Osteocyte (in vitro differentiated cells): ENCODE results near the gene PRXL2C. TPM values are rescaled to one million over a fixed set of nuclear protein-coding genes. Genes with fewer than 3 reads are reported as not detected.
A peak's percentile ranks its signal among the peaks of the same experiment; 100 is the strongest.
"Not testable (repeated sequence)": the region's sequence is repeated elsewhere in the genome, so short reads cannot be mapped to it uniquely, and the experiment has no call there.

Source experiments
- DNase-seq: peaks from one replicate; pipeline ENCODE4 v3.0.0; 2021; ENCODE audit warnings: mixed read lengths; ENCODE audit not compliant: unreplicated experiment; ENCODE audit errors: extremely low spot score
- H3K27ac Mint-ChIP-seq: one replicate; pipeline ENCODE4 v1.8.0; 2021; ENCODE audit warnings: mild to moderate bottlenecking, mixed read lengths; ENCODE audit not compliant: unreplicated experiment
- H3K27me3 Mint-ChIP-seq: one replicate; pipeline ENCODE4 v1.8.0; 2021; ENCODE audit warnings: mixed read lengths; ENCODE audit not compliant: unreplicated experiment
- H3K36me3 Mint-ChIP-seq: one replicate; pipeline ENCODE4 v1.8.0; 2021; ENCODE audit warnings: mixed read lengths; ENCODE audit not compliant: unreplicated experiment
- H3K4me1 Mint-ChIP-seq: one replicate; pipeline ENCODE4 v1.8.0; 2021; ENCODE audit warnings: mixed read lengths; ENCODE audit not compliant: unreplicated experiment
- H3K4me3 Mint-ChIP-seq: one replicate; pipeline ENCODE4 v1.8.0; 2021; ENCODE audit warnings: mild to moderate bottlenecking, moderate library complexity, mixed read lengths; ENCODE audit not compliant: unreplicated experiment
- H3K9me3 Mint-ChIP-seq: one replicate; pipeline ENCODE4 v1.8.0; 2021; ENCODE audit warnings: mixed read lengths; ENCODE audit not compliant: unreplicated experiment
- CTCF ChIP-seq: fragments of 200-600 bp; sonication (generic); IDR thresholded peaks from 2 replicates; pipeline ENCODE4 v1.5.0; 2021; ENCODE audit warnings: antibody characterized with exemption, mild to moderate bottlenecking, moderate library complexity
- total RNA-seq: library from RNA; stranded (reverse); gene quantifications from 2 replicates; pipeline ENCODE4 v1.2.1, GENCODE V29; 2021

The PRXL2C gene
- total RNA-seq, 1 donor from 2014 or later = 19.8 TPM

GRCh38 chr9:96619124-96619465, 36.0 kb downstream of the PRXL2C start:
- Mint-ChIP-seq H3K9me3 (no peaks in the 10 kb centered on the region), H3K36me3 (no peaks in the 10 kb centered on the region), H3K4me1 (peaks cover 15% of the 10 kb centered on the region), H3K27me3 (no peaks in the 10 kb centered on the region), H3K27ac (no peak overlapping the region), H3K4me3 (peak overlapping the region; percentile 55)
- TF ChIP-seq CTCF = no peak
- no peak for DNase-seq

GRCh38 chr9:96618209-96619123, 36.7 kb downstream of the PRXL2C start:
- no peaks in the 10 kb centered on the region for H3K36me3 Mint-ChIP-seq
- H3K27ac Mint-ChIP-seq = peak overlapping the region; percentile 57
- H3K9me3 Mint-ChIP-seq = no peaks in the 10 kb centered on the region
- H3K4me3 Mint-ChIP-seq = peak overlapping the region; percentile 78
- H3K4me1 Mint-ChIP-seq = peaks cover 15% of the 10 kb centered on the region
- DNase-seq = no peak
- no peaks in the 10 kb centered on the region for H3K27me3 Mint-ChIP-seq
- no peak for TF ChIP-seq CTCF

- no peak for DNase-seq
- no peaks in the 10 kb centered on the region for H3K27me3 Mint-ChIP-seq
- H3K4me1 Mint-ChIP-seq = peaks cover 22% of the 10 kb centered on the region
- H3K27ac Mint-ChIP-seq = peak overlapping the region; percentile 57
- TF ChIP-seq CTCF = no peak
- peak overlapping the region; percentile 78 for H3K4me3 Mint-ChIP-seq
- H3K36me3 Mint-ChIP-seq = no peaks in the 10 kb centered on the region
- H3K9me3 Mint-ChIP-seq = no peaks in the 10 kb centered on the region
Measured at GRCh38 chr9:96617439-96618185, 37.5 kb downstream of the PRXL2C start.

- no peaks in the 10 kb centered on the region for H3K9me3 Mint-ChIP-seq
- peaks cover 29% of the 10 kb centered on the region for H3K4me1 Mint-ChIP-seq
- no peaks in the 10 kb centered on the region for H3K36me3 Mint-ChIP-seq
- TF ChIP-seq CTCF = no peak
- DNase-seq = no peak
- no peaks in the 10 kb centered on the region for H3K27me3 Mint-ChIP-seq
- H3K4me3 Mint-ChIP-seq = no peak overlapping the region
- no peak overlapping the region for H3K27ac Mint-ChIP-seq
Measured at GRCh38 chr9:96616817-96617438, 38.2 kb downstream of the PRXL2C start.

- Mint-ChIP-seq H3K9me3 (no peaks in the 10 kb centered on the region), H3K4me3 (no peak overlapping the region), H3K27me3 (no peaks in the 10 kb centered on the region), H3K4me1 (peaks cover 41% of the 10 kb centered on the region), H3K27ac (no peak overlapping the region), H3K36me3 (no peaks in the 10 kb centered on the region)
- no peak for DNase-seq
- TF ChIP-seq CTCF = no peak
Measured at GRCh38 chr9:96615411-96615810, 39.7 kb downstream of the PRXL2C start.

GRCh38 chr9:96614664-96615063, 40.5 kb downstream of the PRXL2C start:
- not testable (repeated sequence) for H3K9me3 Mint-ChIP-seq, H3K27me3 Mint-ChIP-seq, H3K27ac Mint-ChIP-seq, H3K4me3 Mint-ChIP-seq, DNase-seq, H3K36me3 Mint-ChIP-seq
- H3K4me1 Mint-ChIP-seq = peaks cover 36% of the 10 kb centered on the region
